Measurements from ENCODE around the gene RBPMS2.
"Not testable (repeated sequence)": the region's sequence is repeated elsewhere in the genome, so short reads cannot be mapped to it uniquely, and the experiment has no call there.

Gene RBPMS2

DNA sequence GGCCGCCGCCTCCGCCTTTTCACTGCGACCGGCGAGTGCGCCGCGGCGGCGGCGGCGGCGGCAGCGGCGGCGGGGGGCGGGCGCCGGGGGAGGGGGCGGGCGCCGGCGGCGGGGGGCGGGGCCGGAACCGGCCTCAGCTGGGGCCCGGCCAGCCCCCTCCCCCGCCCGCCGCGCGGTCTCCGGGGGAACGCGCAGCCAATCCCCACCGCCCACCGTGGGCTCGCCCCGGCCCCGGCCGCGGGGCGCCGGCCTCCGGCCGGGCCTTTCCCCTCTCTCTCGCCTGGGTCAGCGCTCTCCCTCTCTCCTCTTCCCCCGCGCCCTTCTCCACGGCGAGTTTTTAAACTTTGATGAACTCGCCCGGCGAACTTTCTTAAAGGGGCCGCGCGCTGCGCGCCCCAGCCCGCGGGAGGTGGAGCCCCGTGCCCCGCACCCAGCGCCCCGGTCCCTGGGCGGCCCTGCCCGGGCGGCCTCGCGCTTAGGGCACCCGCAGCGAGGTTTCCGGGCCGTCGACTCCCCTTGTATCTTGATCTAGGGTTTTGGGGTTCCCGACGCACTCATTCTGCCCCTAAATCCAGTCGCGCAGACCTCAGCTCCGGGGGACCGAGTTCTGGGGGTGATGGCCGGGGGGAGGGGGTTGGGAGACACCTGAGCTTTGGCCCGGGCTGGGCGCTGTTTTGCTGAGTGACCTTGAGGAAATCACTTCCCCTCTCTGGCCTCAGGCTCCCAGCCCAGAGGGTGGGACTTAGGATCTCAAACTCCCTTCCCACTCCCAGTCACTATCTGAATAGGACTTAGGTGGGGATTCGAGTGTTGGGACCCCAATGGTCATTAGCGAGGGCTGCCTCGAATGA, at the start of gene RBPMS2:
RBPMS2 (minus strand) TSS at position 39 of the 851 bp plus-strand sequence. CDS start 270 bp downstream, outside the sequence.
- DNase-seq: no peak

DNA sequence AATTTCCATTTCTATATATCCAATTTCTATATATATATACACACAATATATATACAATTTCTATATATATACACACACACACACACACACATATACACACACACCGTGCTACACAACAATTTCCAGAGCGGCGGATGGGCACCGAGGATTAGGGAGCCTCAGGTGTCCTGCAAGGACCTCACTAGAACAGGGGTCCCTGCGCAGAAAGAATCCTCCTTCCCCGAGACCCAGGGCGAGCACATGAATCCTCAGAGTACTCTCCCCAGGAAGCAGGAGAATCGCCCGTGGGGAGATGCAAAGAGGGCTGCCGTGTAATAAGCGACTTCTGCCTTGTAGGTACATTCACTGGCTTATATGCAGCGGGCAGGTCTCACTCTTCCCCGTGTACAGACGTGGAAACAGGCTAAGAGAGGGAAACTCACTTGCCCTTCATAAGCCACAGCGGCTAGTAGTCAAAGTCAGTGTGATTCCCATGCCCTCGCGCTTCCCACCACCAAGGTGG, 49.6 kb upstream of the RBPMS2 start:
- DNase-seq: no peak

DNA sequence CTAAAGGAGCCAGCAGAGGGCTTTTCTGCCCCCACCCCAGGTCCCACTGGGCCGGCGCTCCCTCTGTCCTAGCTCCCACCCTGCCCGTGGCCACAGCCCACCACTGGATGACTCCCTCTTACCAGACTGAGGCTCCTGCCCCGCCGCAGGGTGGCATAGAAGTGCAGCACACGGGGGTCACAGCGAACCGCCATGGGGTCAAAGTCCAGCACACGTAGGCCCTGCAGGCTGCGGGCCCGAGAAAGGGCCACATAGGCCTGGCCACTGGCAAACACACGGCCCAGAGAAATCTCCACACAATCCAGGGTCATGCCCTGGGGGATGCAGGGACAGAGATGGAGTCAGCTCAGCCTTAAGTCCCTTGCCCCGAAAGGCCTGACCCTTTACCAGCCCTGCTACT, 41.1 kb upstream of the RBPMS2 start:
- no peak for DNase-seq

DNA sequence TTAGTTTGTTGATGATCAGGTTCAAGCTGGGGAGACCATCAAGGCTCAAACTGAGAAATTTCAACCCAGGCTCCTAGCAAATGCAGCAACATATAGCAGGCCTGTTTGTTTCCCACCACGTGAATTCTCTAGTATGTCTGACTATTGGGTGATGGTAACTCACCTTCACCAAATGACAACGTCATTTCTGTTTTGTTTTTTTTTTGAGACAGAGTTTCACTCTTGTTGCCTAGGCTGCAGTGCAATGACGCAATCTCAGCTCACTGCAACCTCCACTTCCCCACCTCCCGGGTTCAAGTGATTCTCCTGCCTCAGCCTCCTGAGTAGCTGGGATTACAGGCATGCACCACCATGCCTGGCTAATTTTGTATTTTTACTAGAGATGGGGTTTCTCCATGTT, 39.6 kb upstream of the RBPMS2 start:
- not testable (repeated sequence) for DNase-seq

DNA sequence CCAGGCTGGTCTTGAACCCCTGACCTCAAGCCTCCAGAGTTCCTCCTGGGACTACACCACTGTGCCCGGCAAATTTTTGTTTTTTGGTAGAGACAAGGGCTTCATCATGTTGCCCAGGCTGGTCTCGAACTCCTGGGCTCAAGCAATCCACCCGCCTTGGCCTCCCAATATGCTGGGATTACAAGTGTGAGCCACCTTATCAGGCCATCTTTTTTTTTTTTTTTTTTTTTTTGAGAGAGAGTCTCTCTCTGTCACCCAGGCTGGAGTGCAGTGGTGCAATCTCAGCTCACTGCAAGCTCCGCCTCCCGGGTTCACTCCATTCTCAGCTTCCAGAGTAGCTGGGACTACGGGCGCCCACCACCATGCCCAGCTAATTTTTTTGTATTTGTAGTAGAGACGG, 38.9 kb upstream of the RBPMS2 start:
- not testable (repeated sequence) for DNase-seq

GRCh38 chr15:64813075-64813474, 37.7 kb upstream of the RBPMS2 start:
- no peak for DNase-seq

- DNase-seq: no peak
These were observed 35.3 kb upstream of the RBPMS2 start for GRCh38 chr15:64810497-64811326.

DNA sequence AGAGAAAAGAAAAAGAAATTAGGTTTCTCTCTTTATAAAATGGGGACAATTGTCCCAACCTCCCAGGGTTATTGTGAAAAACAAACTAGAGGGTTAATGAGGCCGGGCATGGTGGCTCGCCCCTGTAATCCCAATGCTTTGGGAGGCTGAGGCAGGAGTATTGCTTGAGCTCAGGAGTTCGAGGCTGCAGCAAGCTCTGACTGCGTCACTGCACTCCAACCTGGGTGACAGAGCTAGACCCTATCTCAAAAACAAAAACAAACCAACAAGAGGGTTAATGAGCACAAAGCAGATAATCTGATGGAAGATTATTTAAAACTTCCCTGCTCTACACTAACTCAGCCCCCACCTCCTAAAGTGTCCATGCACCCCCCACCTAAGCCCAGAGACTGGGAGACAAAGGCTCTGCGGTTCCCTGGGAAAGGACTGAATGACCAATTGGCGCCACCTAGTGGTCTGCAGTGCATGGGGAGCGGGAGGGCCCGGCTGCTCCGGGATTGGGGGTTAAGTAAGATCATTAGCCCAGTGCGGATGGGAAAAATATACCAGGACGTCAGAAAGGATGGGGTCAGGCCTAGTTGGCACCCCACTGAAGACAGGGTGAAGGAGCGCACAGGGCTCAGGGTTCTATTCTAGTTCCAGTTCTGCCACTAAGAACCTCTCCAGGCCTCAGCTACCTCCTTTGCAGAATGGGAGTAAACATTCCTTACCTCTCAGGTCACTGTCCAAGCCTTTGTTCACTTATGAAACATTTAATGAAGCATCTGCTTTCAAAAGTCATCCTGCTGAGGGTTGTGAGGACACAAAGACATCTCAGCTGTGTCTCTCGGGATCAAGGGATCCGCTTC, 34.5 kb upstream of the RBPMS2 start:
- DNase-seq: no peak

DNA sequence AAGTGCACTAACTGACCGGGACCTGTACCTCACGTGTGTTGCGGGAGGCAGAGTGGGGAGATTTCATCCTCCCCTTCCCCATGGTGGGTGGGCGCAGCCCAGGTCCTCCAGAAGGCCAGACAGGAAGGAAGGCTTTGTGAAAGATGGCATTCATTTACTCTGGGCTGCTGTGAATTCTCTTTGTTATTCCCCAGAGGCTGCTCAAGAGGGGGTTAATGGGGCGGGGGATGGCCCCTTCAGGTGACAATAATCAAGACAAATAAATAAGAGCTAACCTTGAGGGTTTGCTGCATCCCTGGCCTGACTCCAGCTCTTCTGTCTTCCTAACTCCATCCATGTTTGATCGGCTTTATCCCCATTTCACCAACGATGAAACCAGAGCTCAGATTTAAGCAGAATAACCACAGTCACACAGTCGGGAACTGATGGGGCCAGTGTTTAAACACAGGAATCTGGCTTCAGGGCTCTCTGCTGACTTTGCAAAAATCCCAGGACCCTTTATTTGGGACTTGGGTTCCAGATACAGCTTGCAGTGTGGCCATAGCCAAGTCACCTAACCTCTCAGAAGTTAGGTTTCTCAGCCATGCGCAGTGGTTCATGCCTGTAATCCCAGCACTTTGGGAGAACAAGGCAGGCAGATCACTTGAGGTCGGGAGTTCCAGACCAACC, 33.5 kb upstream of the RBPMS2 start:
- DNase-seq: no peak

DNA sequence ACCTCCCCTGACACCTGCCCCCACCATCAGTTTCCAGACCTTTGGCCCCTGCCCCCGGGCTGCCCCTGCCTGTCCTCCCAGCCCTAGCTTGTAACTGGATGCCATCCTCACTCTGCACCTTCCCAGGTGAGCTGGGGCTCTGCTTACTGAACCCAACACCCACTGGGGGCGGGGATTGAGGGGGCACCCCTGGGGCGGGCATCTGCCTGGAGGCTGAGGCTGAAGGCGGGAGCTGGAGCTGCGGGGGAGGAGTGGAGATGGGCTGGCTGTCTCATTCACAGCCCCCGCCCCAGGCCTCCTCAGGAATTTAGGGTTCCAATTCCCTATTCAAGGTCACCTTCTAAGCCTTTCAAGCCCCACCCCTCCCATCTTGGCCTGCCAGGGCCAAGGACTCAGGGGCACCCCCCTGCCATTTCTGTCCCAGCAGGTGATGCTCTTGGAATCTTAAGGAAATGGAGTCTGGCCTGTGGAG, 32.4 kb upstream of the RBPMS2 start:
- no peak for DNase-seq

GRCh38 chr15:64807051-64807749, 31.8 kb upstream of the RBPMS2 start:
- DNase-seq: no peak

DNA sequence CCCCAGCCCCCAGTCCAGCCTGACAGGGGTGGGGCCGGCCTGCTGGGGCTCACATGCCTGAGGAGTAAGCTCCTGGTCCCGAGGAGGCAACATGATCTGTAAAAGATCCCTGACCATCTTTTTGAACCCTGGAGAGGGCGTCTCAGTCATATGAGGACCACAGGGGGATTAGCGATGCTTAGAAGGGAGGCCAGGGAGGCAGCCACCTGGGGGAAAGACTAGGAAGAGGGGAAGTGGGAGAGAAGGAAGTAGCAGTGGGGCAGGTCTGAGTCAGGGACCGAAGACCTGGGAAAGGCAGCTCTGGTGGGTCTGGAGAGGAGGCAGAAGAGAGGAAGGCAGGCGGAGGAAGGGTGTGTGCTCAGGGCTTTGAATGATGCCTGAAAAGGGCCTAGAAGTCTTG, 31.1 kb upstream of the RBPMS2 start:
- no peak for DNase-seq

DNA sequence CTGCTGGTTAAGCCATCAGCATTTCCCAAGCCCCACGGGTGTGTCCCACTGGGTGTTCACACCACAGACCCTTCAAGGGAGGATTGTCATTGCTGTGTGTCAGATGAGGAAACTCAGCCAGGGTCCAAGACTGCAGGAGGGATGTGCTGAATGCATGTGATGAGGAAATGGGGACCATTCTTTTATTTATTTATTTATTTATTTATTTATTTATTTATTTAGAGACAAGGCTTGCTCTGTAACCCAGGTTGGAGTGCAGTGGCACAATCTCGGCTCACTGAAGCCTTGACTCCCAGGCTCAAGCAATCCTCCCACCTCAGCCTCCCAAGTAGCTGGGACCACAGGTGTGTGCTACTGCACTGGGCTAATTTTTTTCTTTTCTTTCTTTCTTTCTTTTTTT, 29.2 kb upstream of the RBPMS2 start:
- DNase-seq: no peak

GRCh38 chr15:64803526-64803925, 28.1 kb upstream of the RBPMS2 start:
- DNase-seq: no peak

GRCh38 chr15:64800476-64800875, 25.1 kb upstream of the RBPMS2 start:
- DNase-seq: no peak

DNA sequence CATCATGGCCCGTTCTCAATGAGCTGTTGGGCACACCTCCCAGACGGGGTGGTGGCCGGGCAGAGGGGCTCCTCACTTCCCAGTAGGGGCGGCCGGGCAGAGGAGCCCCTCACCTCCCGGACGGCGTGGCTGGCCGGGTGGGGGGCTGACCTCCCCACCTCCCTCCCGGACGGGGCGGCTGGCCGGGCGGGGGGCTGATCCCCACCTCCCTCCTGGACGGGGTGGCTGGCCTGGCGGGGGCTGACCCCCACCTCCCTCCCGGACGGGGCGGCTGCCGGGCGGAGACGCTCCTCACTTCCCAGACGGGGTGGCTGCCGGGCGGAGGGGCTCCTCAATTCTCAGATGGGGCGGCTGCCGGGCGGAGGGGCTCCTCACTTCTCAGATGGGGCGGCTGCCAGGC, 23.5 kb upstream of the RBPMS2 start:
- DNase-seq: not testable (repeated sequence)

GRCh38 chr15:64795921-64796320, 20.5 kb upstream of the RBPMS2 start:
- DNase-seq: not testable (repeated sequence)

GRCh38 chr15:64795299-64795698, 19.9 kb upstream of the RBPMS2 start:
- DNase-seq: not testable (repeated sequence)

DNA sequence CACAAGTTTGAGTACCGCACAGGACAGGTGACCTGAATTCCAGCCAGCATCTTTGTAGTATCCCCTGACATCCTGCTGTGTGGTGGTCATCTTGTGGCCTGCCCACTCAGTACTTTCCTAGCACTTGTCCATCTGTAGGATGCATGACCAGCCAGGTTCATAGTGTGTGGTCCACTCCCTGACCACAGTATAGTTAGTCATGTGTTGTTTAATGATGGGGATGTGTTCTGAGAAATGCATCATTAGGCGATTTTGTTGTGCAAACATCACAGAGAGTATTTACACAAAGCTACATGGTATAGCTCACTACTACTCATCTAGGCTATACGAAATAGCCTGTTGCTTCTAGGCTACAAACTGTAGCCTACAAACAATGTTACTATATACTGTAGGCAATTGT, 16.9 kb upstream of the RBPMS2 start:
- DNase-seq: no peak

GRCh38 chr15:64791401-64791800, 16.0 kb upstream of the RBPMS2 start:
- DNase-seq: no peak

DNA sequence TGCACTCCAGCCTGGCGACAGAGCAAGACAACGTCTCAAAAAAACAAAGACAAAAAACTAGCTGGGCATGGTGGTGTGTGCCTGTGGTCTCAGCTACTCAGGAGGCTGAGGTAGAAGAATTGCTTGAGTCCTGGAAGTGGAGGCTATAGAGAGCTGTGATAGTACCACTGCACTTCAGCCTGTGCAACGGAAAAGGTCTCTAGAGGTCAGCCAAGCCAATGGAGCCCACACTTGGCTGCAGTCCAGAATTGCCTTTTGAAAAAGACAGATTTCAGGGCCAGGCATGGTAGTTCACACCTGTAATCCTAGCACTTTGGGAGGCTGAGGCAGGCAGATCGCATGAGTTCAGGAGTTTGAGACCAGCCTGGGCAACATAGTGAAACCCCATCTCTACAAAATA, 8.4 kb upstream of the RBPMS2 start:
- DNase-seq: no peak

All from NCI-H510A (cell line).